Calu3 (cell line): ENCODE results near the gene GNLY. TPM values are rescaled to one million over a fixed set of nuclear protein-coding genes. Genes with fewer than 3 reads are reported as not detected.

Source experiments
- BruUV-seq: library from RNA; stranded (reverse); fragments of 400-500 nt; replicated peaks from 2 replicates; lab custom pipeline; 2021; lab: Mats Ljungman, UMichigan
- CTCF ChIA-PET: fragments of 300-600 bp; sonication (Branson Sonifier 250); formaldehyde crosslinking; loops from one replicate; lab custom pipeline; 2022; ENCODE audit warnings: antibody characterized with exemption; lab: Charles Lee
- DNase-seq: peaks from one replicate; pipeline ENCODE4 v3.0.0; 2022
- H3K27ac Mint-ChIP-seq: one replicate; pipeline ENCODE4 v1.8.0; 2022; ENCODE audit warnings: mixed read lengths; ENCODE audit not compliant: unreplicated experiment
- H3K27me3 Mint-ChIP-seq: one replicate; pipeline ENCODE4 v1.8.0; 2022; ENCODE audit warnings: mixed read lengths; ENCODE audit not compliant: unreplicated experiment
- H3K36me3 Mint-ChIP-seq: one replicate; pipeline ENCODE4 v1.8.0; 2022; ENCODE audit warnings: mild to moderate bottlenecking, moderate library complexity, mixed read lengths; ENCODE audit not compliant: insufficient read depth, unreplicated experiment
- H3K4me1 Mint-ChIP-seq: one replicate; pipeline ENCODE4 v1.8.0; 2022; ENCODE audit warnings: mild to moderate bottlenecking, low read depth, mixed read lengths; ENCODE audit not compliant: unreplicated experiment
- H3K4me3 Mint-ChIP-seq: one replicate; pipeline ENCODE4 v1.8.0; 2022; ENCODE audit warnings: mild to moderate bottlenecking, low read depth, moderate library complexity, mixed read lengths; ENCODE audit not compliant: unreplicated experiment
- H3K9me3 Mint-ChIP-seq: one replicate; pipeline ENCODE4 v1.8.0; 2022; ENCODE audit warnings: low read depth, mixed read lengths; ENCODE audit not compliant: unreplicated experiment
- intact Hi-C: fragments of 100-400 bp; cut with micrococcal nuclease; formaldehyde crosslinking; loops from one replicate; pipeline ENCODE4 v1.10.0; 2022; ENCODE audit not compliant: unreplicated experiment
- total RNA-seq: library from RNA; stranded (reverse); gene quantifications from 2 replicates; pipeline ENCODE4 v1.2.3, GENCODE V29; 2022
- TF ChIP-seq, protein P1 (sequence below): fragments of 200-600 bp; IDR thresholded peaks from one replicate; pipeline ENCODE4 v1.8.0; 2022; ENCODE audit warnings: antibody characterized with exemption; ENCODE audit not compliant: unreplicated experiment

GNLY gene
- total RNA-seq, 1 experiment from 2014 or later = not detected

- H3K36me3 Mint-ChIP-seq = peaks cover 16% of the 10 kb centered on the region
- H3K27ac Mint-ChIP-seq = peak overlapping the region; percentile 84
- CTCF ChIA-PET = interaction anchor here (1.5 to 3.3 kb wide), 3 partner anchors 18 to 63 kb away, joined by 4 to 22 read pairs (median 15); no protein-coding TSS in a partner anchor
- peak; percentile 30 for DNase-seq
- BruUV-seq = no TSS peak
- TF ChIP-seq, protein P1, sequence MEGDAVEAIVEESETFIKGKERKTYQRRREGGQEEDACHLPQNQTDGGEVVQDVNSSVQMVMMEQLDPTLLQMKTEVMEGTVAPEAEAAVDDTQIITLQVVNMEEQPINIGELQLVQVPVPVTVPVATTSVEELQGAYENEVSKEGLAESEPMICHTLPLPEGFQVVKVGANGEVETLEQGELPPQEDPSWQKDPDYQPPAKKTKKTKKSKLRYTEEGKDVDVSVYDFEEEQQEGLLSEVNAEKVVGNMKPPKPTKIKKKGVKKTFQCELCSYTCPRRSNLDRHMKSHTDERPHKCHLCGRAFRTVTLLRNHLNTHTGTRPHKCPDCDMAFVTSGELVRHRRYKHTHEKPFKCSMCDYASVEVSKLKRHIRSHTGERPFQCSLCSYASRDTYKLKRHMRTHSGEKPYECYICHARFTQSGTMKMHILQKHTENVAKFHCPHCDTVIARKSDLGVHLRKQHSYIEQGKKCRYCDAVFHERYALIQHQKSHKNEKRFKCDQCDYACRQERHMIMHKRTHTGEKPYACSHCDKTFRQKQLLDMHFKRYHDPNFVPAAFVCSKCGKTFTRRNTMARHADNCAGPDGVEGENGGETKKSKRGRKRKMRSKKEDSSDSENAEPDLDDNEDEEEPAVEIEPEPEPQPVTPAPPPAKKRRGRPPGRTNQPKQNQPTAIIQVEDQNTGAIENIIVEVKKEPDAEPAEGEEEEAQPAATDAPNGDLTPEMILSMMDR = no peak
- no peak overlapping the region for H3K4me3 Mint-ChIP-seq
- peaks cover 38% of the 10 kb centered on the region for H3K4me1 Mint-ChIP-seq
- intact Hi-C loops = no loop called here
- H3K9me3 Mint-ChIP-seq = no peaks in the 10 kb centered on the region
- H3K27me3 Mint-ChIP-seq = peaks cover 14% of the 10 kb centered on the region
These were observed 49.3 kb downstream of the GNLY start for GRCh38 chr2:85743304-85743978.

DNA sequence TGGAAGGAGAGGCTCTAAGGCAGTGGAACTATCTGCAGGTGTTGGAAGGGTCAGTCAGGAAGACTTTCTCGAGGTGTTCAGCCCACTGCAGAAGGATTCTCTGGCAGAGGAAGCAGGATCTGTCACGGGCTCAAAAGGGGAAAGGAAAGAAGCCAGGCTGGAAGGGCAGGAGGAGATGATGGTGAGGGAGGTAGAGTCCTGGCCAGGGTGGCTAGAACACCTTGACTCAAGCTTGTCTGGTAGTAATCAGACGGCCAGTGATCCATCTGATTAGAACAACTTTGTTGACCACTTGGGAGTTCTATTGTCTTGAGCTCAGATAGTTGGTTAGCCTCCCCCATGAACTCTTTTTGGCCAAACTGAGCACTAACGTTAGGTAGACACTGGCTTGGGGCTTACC, 49.9 kb downstream of the GNLY start:
- H3K27me3 Mint-ChIP-seq = peaks cover 15% of the 10 kb centered on the region
- TF ChIP-seq, protein P1 = no peak
- no peak for DNase-seq
- H3K36me3 Mint-ChIP-seq = peaks cover 16% of the 10 kb centered on the region
- CTCF ChIA-PET = no interaction called here
- BruUV-seq = no TSS peak
- intact Hi-C loops = no loop called here
- no peak overlapping the region for H3K4me3 Mint-ChIP-seq
- peak overlapping the region; percentile 80 for H3K27ac Mint-ChIP-seq
- no peaks in the 10 kb centered on the region for H3K9me3 Mint-ChIP-seq
- H3K4me1 Mint-ChIP-seq = peaks cover 38% of the 10 kb centered on the region

DNA sequence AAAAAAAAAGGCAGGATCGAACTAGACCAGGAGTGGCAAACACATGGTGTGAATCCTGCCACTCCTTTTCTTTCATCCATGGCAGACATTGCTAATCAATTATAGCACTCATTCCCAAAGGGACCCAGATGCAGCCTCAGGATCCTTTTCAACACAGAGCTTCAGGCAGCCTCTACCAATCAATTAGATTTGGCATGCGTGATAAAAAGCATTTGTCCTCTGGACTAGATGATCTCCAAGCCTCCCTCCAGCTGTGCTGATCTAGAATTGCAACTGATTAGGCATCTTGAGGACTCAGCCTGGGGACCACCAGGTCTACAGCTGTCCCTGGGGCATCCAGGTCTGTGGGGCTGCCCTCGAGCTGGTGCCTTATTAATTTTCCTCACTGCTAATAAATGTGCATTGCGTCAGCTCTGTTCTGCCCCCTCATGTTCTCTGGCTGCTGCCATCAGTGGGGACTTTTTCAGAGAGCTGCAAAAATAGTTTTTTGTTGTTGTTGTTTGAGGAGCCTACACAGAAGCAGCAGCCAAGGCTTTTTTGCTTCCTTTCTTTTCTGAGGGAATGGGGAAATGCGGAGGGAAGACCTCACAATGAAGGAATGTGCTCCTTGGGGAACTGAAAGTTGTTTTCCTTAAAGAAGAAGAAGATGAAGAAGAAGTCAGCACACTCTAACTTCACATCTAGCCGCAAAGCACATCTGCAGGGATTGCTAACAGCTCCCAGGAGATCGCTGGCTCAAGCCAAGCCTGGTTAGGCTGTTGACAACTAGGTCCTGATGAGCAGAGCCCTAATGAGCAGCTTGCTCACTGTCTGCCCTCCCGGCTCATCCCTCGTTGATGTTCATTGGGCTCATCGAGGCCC, 50.8 kb downstream of the GNLY start:
- intact Hi-C loops = no loop called here
- H3K27ac Mint-ChIP-seq = no peak overlapping the region
- CTCF ChIA-PET = interaction anchor here (0.7 kb wide), 3 partner anchors 9 to 69 kb away, joined by 3 to 7 read pairs (median 3); partner anchors contain the start of gene ATOH8
- H3K27me3 Mint-ChIP-seq = peaks cover 15% of the 10 kb centered on the region
- no peak for DNase-seq
- peaks cover 16% of the 10 kb centered on the region for H3K36me3 Mint-ChIP-seq
- BruUV-seq = no TSS peak
- TF ChIP-seq, protein P1 = no peak
- H3K4me3 Mint-ChIP-seq = no peak overlapping the region
- H3K9me3 Mint-ChIP-seq = no peaks in the 10 kb centered on the region
- H3K4me1 Mint-ChIP-seq = peaks cover 38% of the 10 kb centered on the region

DNA sequence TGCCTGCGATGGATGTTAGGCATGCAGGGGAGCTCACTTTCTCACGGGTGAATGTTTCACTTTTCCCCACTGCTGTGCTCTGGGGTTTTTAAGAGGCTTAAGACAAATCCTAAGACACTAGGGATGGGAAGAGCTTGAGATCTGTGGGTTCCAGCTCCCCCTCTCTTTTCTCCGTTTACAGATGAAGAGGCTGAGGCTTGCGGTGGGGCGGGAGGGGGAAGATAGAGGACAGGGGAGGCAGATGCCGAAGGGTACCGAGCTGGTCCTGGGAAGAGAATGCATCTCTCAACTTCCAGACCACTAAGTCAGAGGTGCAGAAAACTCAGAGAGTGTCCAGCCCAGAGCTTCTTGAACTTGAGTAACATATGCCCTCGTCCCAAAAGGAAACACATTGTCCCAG, 51.5 kb downstream of the GNLY start:
- no TSS peak for BruUV-seq
- Mint-ChIP-seq H3K4me1 (peaks cover 44% of the 10 kb centered on the region), H3K36me3 (peaks cover 16% of the 10 kb centered on the region), H3K4me3 (no peak overlapping the region), H3K27me3 (peaks cover 19% of the 10 kb centered on the region), H3K27ac (no peak overlapping the region), H3K9me3 (no peaks in the 10 kb centered on the region)
- no peak for DNase-seq
- CTCF ChIA-PET = no interaction called here
- TF ChIP-seq, protein P1 = no peak
- intact Hi-C loops = no loop called here
